Ishikawa (cell line): ENCODE data around the gene MRGPRX3.

Experiments used
- CEBPB ChIP-seq: IDR thresholded peaks from 2 replicates; pipeline ENCODE4 v1.6.1; 2012
- CREB1 ChIP-seq: IDR thresholded peaks from 2 replicates; pipeline ENCODE4 v1.6.1; 2012; ENCODE audit warnings: low read depth
- EGR1 ChIP-seq: IDR thresholded peaks from 2 replicates; pipeline ENCODE4 v1.6.1; 2012
- EP300 ChIP-seq: IDR thresholded peaks from 2 replicates; pipeline ENCODE4 v1.6.1; 2012; ENCODE audit warnings: borderline replicate concordance
- FOXM1 ChIP-seq: IDR thresholded peaks from 2 replicates; pipeline ENCODE4 v1.6.1; 2012; ENCODE audit warnings: low read depth, borderline replicate concordance
- RAD21 ChIP-seq: IDR thresholded peaks from 2 replicates; pipeline ENCODE4 v1.6.1; 2012; ENCODE audit warnings: low read depth
- TAF1 ChIP-seq: IDR thresholded peaks from 2 replicates; pipeline ENCODE4 v1.6.1; 2012; ENCODE audit warnings: low read depth, mild to moderate bottlenecking
- TEAD4 ChIP-seq: IDR thresholded peaks from 2 replicates; pipeline ENCODE4 v1.6.1; 2012
- YY1 ChIP-seq: IDR thresholded peaks from 2 replicates; pipeline ENCODE4 v1.6.1; 2012; ENCODE audit warnings: low read depth
- TF ChIP-seq, protein P1 (sequence below): IDR thresholded peaks from 2 replicates; pipeline ENCODE4 v1.6.1; 2012
- TF ChIP-seq, protein P2 (sequence below): IDR thresholded peaks from 2 replicates; pipeline ENCODE4 v1.6.1; 2012; ENCODE audit warnings: low read depth, mild to moderate bottlenecking
- TF ChIP-seq, protein P3 (sequence below): IDR thresholded peaks from 2 replicates; pipeline ENCODE4 v1.6.1; 2012

DNA sequence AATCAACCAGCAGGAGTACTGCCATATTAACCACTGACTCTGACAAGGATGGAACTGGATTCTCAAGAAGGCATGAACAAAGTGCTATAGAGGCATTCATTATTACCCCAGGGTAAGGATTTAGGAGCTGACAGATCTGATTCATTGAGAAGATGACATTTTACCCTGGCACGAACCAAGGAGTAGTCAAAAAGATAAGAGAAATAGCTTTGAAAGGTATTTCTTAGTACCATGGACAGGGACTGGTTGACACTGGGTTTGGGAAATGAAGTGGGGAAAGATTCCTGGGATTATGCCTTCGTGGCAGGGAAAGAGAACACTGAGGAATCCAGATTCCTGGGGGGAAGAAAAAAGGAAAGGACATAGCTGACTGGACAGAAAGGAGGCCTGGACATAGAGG, 21.4 kb upstream of the MRGPRX3 start:
- TF ChIP-seq, protein P1, sequence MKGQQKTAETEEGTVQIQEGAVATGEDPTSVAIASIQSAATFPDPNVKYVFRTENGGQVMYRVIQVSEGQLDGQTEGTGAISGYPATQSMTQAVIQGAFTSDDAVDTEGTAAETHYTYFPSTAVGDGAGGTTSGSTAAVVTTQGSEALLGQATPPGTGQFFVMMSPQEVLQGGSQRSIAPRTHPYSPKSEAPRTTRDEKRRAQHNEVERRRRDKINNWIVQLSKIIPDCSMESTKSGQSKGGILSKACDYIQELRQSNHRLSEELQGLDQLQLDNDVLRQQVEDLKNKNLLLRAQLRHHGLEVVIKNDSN, result no peak
- TF ChIP-seq EGR1 (no peak), RAD21 (no peak), YY1 (no peak), EP300 (no peak), CEBPB (no peak), TAF1 (no peak), CREB1 (no peak), FOXM1 (no peak), TEAD4 (no peak)
- TF ChIP-seq, protein P2, sequence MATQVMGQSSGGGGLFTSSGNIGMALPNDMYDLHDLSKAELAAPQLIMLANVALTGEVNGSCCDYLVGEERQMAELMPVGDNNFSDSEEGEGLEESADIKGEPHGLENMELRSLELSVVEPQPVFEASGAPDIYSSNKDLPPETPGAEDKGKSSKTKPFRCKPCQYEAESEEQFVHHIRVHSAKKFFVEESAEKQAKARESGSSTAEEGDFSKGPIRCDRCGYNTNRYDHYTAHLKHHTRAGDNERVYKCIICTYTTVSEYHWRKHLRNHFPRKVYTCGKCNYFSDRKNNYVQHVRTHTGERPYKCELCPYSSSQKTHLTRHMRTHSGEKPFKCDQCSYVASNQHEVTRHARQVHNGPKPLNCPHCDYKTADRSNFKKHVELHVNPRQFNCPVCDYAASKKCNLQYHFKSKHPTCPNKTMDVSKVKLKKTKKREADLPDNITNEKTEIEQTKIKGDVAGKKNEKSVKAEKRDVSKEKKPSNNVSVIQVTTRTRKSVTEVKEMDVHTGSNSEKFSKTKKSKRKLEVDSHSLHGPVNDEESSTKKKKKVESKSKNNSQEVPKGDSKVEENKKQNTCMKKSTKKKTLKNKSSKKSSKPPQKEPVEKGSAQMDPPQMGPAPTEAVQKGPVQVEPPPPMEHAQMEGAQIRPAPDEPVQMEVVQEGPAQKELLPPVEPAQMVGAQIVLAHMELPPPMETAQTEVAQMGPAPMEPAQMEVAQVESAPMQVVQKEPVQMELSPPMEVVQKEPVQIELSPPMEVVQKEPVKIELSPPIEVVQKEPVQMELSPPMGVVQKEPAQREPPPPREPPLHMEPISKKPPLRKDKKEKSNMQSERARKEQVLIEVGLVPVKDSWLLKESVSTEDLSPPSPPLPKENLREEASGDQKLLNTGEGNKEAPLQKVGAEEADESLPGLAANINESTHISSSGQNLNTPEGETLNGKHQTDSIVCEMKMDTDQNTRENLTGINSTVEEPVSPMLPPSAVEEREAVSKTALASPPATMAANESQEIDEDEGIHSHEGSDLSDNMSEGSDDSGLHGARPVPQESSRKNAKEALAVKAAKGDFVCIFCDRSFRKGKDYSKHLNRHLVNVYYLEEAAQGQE, result peak; percentile 86
- TF ChIP-seq, protein P3, sequence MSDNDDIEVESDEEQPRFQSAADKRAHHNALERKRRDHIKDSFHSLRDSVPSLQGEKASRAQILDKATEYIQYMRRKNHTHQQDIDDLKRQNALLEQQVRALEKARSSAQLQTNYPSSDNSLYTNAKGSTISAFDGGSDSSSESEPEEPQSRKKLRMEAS, result no peak
